ENCODE data around the gene FLNB. TPM values are rescaled to one million over a fixed set of nuclear protein-coding genes. Genes with fewer than 3 reads are reported as not detected.

The FLNB gene
- total RNA-seq, 1 experiment from 2014 or later, result 127 TPM

DNA sequence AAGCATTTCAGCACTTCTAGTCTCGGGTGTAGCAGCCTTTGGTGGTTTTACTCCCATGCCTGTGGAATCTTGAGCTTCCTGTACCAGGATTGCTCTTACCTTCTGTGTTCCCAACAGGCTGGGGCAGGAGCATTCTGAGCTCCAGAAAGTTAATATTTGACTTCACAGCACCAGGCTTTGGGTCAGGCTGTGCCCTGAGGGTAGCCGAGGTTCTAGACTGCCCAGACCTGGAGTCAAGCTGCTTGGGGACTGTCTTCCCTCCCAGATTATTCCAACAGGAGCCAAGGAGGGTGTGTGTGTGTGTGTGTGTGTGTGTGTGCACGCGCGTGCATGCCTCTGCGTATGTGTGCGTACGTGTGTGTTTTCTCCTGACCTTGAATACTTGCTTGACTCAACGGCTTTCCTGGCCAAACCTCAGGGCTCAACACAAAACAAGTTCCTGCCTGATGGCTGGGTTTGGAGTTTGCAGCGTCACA lies 94.8 kb downstream of the FLNB start:
- ChIA-PET CTCF (interaction anchor here (0.8 kb wide), 1 partner anchor 75 kb away, joined by 3 read pairs; no protein-coding TSS in a partner anchor), POLR2A (no interaction called here)
- H3K27me3 Mint-ChIP-seq (ENCODE audit: low read depth), result no peaks in the 10 kb centered on the region
- no peak overlapping the region for H3K4me3 Mint-ChIP-seq
- no peaks in the 10 kb centered on the region for H3K9me3 Mint-ChIP-seq
- no peak for TF ChIP-seq ZNF423 (CRISPR knock-in tag; IDR thresholded peaks at IDR 0.05)
- TF ChIP-seq GABPB1 (CRISPR knock-in tag; IDR thresholded peaks at IDR 0.05), result peak; percentile 15; the same call in 1 of the 2 replicates
- H3K27ac Mint-ChIP-seq, result no peak overlapping the region; the same call in 1 of the 2 replicates
- H3K4me1 Mint-ChIP-seq, result no peaks in the 10 kb centered on the region
- ATAC-seq (no peak), DNase-seq (ENCODE audit: low spot score) (no peak)
- H3K36me3 Mint-ChIP-seq, result peaks cover 65% of the 10 kb centered on the region

DNA sequence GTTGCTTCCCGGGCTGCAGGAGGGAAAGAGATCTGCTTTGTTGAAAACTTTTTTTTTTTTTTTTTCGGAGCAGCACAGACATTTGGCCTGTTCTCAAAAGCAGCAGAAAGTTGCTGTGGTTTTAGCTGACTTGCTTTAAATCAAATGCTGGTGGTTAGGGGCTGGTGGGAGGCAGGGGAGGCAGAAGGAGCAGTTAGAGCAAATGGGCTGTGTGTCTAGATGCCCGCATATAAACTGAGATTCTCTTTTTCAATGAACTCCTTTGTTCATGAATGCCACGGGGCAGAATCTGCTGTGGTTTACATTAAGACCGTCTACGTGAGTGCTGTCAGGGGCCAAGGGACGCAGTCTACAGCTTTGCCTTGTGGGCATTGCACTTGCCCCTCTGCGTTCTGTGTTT lies 95.9 kb downstream of the FLNB start:
- DNase-seq (ENCODE audit: low spot score) (no peak), ATAC-seq (no peak)
- POLR2A ChIA-PET, result no interaction called here
- TF ChIP-seq NR3C1 (CRISPR knock-in tag; conservative IDR thresholded peaks at IDR 0.05; ENCODE audit: low read depth) (no peak), MXD4 (CRISPR knock-in tag; IDR thresholded peaks at IDR 0.05; ENCODE audit: borderline replicate concordance) (no peak)
- no peak overlapping the region for H3K27ac Mint-ChIP-seq
- no peaks in the 10 kb centered on the region for H3K27me3 Mint-ChIP-seq (ENCODE audit: low read depth)
- no peak overlapping the region for H3K4me3 Mint-ChIP-seq
- CTCF ChIA-PET, result no interaction called here
- H3K4me1 Mint-ChIP-seq, result no peaks in the 10 kb centered on the region
- H3K36me3 Mint-ChIP-seq, result peaks cover 68% of the 10 kb centered on the region
- no peaks in the 10 kb centered on the region for H3K9me3 Mint-ChIP-seq

DNA sequence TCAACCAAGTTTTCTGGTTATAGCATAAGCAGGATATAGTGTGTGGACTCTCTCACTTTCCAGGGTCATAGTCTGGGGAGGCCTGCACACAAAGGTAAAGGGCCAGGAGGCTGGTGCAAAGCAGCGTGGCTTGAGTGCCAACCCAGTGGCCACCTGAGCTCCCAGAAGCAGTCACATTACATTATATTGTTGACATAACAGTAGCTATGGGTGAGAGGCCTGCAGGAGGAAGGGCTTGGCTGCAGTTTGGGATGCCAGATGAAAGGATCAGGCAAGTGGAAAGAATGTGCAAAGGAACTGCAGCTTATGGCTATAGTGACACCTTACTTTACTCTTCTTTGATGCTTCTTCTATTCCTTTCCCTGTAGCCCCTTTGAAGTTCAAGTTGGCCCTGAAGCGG lies 96.5 kb downstream of the FLNB start:
- Mint-ChIP-seq H3K9me3 (no peaks in the 10 kb centered on the region), H3K27ac (0 out of 2 replicates have a peak overlapping the region, but pooled peaks have one; percentile 53), H3K4me3 (no peak overlapping the region), H3K4me1 (no peaks in the 10 kb centered on the region), H3K27me3 (ENCODE audit: low read depth) (no peaks in the 10 kb centered on the region), H3K36me3 (peaks cover 69% of the 10 kb centered on the region)
- no peak for ATAC-seq
- CTCF ChIA-PET, result interaction anchor here (0.7 kb wide), 1 partner anchor 97 kb away, joined by 3 read pairs; no protein-coding TSS in a partner anchor
- DNase-seq (ENCODE audit: low spot score), result no peak
- TF ChIP-seq GTF2I (CRISPR knock-in tag; conservative IDR thresholded peaks at IDR 0.05), result no peak
- TF ChIP-seq, protein P1, sequence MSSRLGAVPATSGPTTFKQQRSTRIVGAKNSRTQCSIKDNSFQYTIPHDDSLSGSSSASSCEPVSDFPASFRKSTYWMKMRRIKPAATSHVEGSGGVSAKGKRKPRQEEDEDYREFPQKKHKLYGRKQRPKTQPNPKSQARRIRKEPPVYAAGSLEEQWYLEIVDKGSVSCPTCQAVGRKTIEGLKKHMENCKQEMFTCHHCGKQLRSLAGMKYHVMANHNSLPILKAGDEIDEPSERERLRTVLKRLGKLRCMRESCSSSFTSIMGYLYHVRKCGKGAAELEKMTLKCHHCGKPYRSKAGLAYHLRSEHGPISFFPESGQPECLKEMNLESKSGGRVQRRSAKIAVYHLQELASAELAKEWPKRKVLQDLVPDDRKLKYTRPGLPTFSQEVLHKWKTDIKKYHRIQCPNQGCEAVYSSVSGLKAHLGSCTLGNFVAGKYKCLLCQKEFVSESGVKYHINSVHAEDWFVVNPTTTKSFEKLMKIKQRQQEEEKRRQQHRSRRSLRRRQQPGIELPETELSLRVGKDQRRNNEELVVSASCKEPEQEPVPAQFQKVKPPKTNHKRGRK (CRISPR knock-in tag; IDR thresholded peaks at IDR 0.05; ENCODE audit: borderline replicate concordance), result no peak
- TF ChIP-seq, protein P2, sequence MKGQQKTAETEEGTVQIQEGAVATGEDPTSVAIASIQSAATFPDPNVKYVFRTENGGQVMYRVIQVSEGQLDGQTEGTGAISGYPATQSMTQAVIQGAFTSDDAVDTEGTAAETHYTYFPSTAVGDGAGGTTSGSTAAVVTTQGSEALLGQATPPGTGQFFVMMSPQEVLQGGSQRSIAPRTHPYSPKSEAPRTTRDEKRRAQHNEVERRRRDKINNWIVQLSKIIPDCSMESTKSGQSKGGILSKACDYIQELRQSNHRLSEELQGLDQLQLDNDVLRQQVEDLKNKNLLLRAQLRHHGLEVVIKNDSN (CRISPR knock-in tag; IDR thresholded peaks at IDR 0.05), result no peak
- TF ChIP-seq, protein P3, sequence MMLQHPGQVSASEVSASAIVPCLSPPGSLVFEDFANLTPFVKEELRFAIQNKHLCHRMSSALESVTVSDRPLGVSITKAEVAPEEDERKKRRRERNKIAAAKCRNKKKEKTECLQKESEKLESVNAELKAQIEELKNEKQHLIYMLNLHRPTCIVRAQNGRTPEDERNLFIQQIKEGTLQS (CRISPR knock-in tag; conservative IDR thresholded peaks at IDR 0.05), result no peak
- no peak for TF ChIP-seq ZNF232 (CRISPR knock-in tag; IDR thresholded peaks at IDR 0.05)
- no peak for TF ChIP-seq NFYB (CRISPR knock-in tag; conservative IDR thresholded peaks at IDR 0.05; ENCODE audit: low read depth)
- no peak for TF ChIP-seq TP53 (CRISPR knock-in tag; IDR thresholded peaks at IDR 0.05)
- TF ChIP-seq EMX1 (CRISPR knock-in tag; IDR thresholded peaks at IDR 0.05), result no peak
- TF ChIP-seq ESRRA (CRISPR knock-in tag; IDR thresholded peaks at IDR 0.05; ENCODE audit: borderline replicate concordance), result no peak
- TF ChIP-seq RELA (CRISPR knock-in tag; IDR thresholded peaks at IDR 0.05; ENCODE audit: borderline replicate concordance), result no peak
- TF ChIP-seq, protein P4, sequence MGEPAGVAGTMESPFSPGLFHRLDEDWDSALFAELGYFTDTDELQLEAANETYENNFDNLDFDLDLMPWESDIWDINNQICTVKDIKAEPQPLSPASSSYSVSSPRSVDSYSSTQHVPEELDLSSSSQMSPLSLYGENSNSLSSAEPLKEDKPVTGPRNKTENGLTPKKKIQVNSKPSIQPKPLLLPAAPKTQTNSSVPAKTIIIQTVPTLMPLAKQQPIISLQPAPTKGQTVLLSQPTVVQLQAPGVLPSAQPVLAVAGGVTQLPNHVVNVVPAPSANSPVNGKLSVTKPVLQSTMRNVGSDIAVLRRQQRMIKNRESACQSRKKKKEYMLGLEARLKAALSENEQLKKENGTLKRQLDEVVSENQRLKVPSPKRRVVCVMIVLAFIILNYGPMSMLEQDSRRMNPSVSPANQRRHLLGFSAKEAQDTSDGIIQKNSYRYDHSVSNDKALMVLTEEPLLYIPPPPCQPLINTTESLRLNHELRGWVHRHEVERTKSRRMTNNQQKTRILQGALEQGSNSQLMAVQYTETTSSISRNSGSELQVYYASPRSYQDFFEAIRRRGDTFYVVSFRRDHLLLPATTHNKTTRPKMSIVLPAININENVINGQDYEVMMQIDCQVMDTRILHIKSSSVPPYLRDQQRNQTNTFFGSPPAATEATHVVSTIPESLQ (CRISPR knock-in tag; IDR thresholded peaks at IDR 0.05), result no peak
- TF ChIP-seq, protein P5, sequence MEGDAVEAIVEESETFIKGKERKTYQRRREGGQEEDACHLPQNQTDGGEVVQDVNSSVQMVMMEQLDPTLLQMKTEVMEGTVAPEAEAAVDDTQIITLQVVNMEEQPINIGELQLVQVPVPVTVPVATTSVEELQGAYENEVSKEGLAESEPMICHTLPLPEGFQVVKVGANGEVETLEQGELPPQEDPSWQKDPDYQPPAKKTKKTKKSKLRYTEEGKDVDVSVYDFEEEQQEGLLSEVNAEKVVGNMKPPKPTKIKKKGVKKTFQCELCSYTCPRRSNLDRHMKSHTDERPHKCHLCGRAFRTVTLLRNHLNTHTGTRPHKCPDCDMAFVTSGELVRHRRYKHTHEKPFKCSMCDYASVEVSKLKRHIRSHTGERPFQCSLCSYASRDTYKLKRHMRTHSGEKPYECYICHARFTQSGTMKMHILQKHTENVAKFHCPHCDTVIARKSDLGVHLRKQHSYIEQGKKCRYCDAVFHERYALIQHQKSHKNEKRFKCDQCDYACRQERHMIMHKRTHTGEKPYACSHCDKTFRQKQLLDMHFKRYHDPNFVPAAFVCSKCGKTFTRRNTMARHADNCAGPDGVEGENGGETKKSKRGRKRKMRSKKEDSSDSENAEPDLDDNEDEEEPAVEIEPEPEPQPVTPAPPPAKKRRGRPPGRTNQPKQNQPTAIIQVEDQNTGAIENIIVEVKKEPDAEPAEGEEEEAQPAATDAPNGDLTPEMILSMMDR (IDR thresholded peaks at IDR 0.05), result no peak
- POLR2A ChIA-PET, result no interaction called here
